Colonic mucosa (tissue), 4 donors: ENCODE measurements around the gene RAB14. TPM values are rescaled to one million over a fixed set of nuclear protein-coding genes. Genes with fewer than 3 reads are reported as not detected.

Experiments used
- DNase-seq: peaks from one replicate; pipeline ENCODE4 v3.0.0-alpha.2; 2020
- H3K27ac ChIP-seq: fragments of 200-600 bp; one replicate; pipeline ENCODE4 v1.8.0; 2021
- H3K27me3 ChIP-seq: fragments of 200-600 bp; one replicate; pipeline ENCODE4 v1.8.0; 2021
- H3K36me3 ChIP-seq: fragments of 200-600 bp; one replicate; pipeline ENCODE4 v1.8.0; 2021
- H3K4me1 ChIP-seq: fragments of 200-600 bp; one replicate; pipeline ENCODE4 v1.8.0; 2021; ENCODE audit warnings: mild to moderate bottlenecking
- H3K4me3 ChIP-seq: fragments of 200-600 bp; one replicate; pipeline ENCODE4 v1.8.0; 2021
- H3K9ac ChIP-seq, 2 donors: one replicate each; pipeline ENCODE4 v1.7.0; 2013; ENCODE audit warnings: control low read depth in 2 of 2, low read depth in 2 of 2, low read length in 2 of 2
- H3K9me3 ChIP-seq: fragments of 200-600 bp; one replicate; pipeline ENCODE4 v1.8.0; 2021
- CTCF ChIP-seq: fragments of 200-600 bp; IDR thresholded peaks from one replicate; pipeline ENCODE4 v1.8.0; 2022; ENCODE audit warnings: antibody characterized with exemption, mild to moderate bottlenecking
- intact Hi-C: fragments of 100-400 bp; cut with DNase I; formaldehyde crosslinking; loops from one replicate; pipeline ENCODE4 v1.14.1; 2022
- total RNA-seq, 2 donors: library from RNA; stranded (reverse); fragmentation: NEBNext Ultra II Directional in 1 of 2; extraction: Animal tissue kit (Norgen Biotek cat#: 25700) in 1 of 2; gene quantifications; one replicate each; pipeline ENCODE4 v1.2.1, GENCODE V29; 2021
- donor health status: healthy.
- donor health status: DM: no; HTN: no; CAD: no.
- donor health status: DM: no; HTN: no; CAD: no.

The RAB14 gene
- total RNA-seq, 2 donors from 2014 or later, result 78.5 to 108 TPM

- H3K36me3 ChIP-seq, result no peaks in the 10 kb centered on the region
- DNase-seq, result no peak
- H3K27me3 ChIP-seq, result no peaks in the 10 kb centered on the region
- H3K9ac ChIP-seq, result no peak overlapping the region
- H3K4me3 ChIP-seq, result no peak overlapping the region
- H3K9me3 ChIP-seq, result no peaks in the 10 kb centered on the region
- H3K27ac ChIP-seq, result no peak overlapping the region
- no peak for TF ChIP-seq CTCF
- intact Hi-C loops, result no loop called here
- no peaks in the 10 kb centered on the region for H3K4me1 ChIP-seq
Measured at GRCh38 chr9:121185178-121185745, 16.4 kb downstream of the RAB14 start.

- Histone ChIP-seq H3K4me1 (no peaks in the 10 kb centered on the region), H3K27me3 (no peaks in the 10 kb centered on the region), H3K4me3 (no peak overlapping the region), H3K36me3 (no peaks in the 10 kb centered on the region), H3K9me3 (no peaks in the 10 kb centered on the region), H3K9ac (no peak overlapping the region), H3K27ac (no peak overlapping the region)
- TF ChIP-seq CTCF, result no peak
- intact Hi-C loops, result no loop called here
- DNase-seq, result no peak
Measured at GRCh38 chr9:121184463-121184862, 17.2 kb downstream of the RAB14 start.

DNA sequence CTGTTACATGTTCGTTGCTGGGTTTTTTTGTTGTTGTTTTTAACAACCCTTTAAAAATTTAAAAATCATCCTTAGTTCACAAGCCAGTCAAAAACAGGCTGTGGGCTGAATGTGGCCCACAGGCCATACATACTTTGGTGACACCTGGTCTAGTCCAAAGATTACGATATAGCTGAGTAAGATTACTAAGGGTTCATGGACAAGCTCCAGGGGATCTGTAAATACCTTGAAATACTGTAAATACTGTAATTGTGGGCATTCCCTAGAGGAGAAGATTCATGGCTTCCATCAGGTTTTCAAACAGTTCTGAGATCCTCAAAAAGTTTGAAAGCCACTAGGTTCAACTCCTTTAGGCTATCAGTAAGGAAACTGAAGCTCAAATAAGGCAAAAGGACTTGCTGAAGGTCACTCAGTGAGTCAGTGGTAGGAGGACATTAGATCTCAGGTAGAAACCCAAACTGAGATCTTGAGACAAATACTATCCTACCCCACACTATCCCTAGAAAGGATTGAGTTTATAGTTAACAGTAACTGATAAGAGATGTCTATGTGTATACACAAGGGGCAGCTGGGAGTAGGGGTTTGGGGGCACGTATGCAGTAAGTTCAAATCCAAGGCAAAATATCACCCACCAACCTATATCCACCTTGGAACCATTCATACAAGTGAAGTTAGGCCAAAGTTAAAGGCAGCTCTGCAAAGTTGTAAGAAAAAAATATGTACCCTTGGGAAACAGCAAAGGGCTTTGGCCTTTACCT is 17.8 kb downstream of the RAB14 start:
- intact Hi-C loops, result no loop called here
- H3K27ac ChIP-seq, result no peak overlapping the region

DNA sequence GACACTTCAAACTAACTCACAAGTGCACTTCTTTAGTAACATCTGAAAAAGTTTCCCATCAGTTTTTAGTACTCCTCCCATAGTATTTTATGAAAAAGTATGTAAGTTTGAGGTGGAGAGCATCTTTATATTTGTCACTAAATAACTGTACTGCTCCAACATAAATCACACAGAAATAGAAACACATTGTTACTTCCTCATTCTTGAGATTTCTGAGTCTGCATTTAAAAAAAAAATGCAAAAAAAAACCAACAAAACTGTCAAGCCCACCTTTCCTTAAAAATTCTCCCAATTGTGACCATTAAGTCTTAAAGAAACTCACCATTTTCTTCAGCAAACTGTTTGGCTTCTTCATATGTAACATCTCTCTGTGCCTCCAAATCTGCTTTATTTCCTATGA is 18.7 kb downstream of the RAB14 start:
- Histone ChIP-seq H3K9ac (no peak overlapping the region), H3K27me3 (no peaks in the 10 kb centered on the region), H3K36me3 (no peaks in the 10 kb centered on the region), H3K4me1 (no peaks in the 10 kb centered on the region), H3K4me3 (no peak overlapping the region), H3K9me3 (no peaks in the 10 kb centered on the region), H3K27ac (no peak overlapping the region)
- DNase-seq, result no peak
- TF ChIP-seq CTCF, result no peak
- intact Hi-C loops, result no loop called here

More for the DNA sequence above, 17.8 kb downstream of the RAB14 start:
- Histone ChIP-seq H3K9ac (no peak overlapping the region), H3K4me1 (no peaks in the 10 kb centered on the region), H3K9me3 (no peaks in the 10 kb centered on the region), H3K27me3 (no peaks in the 10 kb centered on the region), H3K4me3 (no peak overlapping the region), H3K36me3 (no peaks in the 10 kb centered on the region)
- no peak for TF ChIP-seq CTCF
- no peak for DNase-seq

DNA sequence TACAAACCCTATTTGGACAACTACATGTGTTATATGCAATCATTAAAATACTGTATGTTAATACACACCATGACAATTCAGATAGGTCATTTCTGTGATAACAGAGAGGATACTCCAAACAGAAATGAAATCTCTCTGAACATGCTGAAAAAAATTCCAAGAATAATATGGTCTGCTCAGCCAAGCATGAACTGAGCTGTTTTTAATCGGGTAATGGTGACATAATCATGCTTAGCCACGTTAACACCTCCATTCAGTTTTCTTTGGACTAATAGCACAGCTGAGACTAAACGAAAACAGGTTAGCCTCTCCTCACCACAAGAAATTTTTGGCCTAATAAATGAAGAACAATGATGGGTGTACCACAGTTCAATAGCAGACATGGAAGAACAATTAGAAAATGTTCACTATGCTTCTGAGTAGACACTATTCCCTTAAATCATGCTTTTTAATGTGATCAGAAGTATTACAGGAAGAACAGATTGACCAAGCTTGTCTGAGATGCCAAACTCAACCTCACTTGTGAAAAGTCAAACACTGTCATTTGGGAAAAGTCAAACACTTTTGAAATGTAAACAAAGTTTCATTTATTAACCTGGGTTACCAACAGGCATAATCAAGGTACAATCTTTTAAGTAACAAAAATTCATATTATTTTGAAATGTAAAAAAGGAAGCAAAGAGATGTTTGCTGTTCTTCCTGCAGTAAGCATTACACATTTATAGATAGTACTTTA is 19.4 kb downstream of the RAB14 start:
- Histone ChIP-seq H3K36me3 (no peaks in the 10 kb centered on the region), H3K27me3 (no peaks in the 10 kb centered on the region), H3K27ac (no peak overlapping the region), H3K4me3 (no peak overlapping the region), H3K9me3 (no peaks in the 10 kb centered on the region), H3K4me1 (no peaks in the 10 kb centered on the region), H3K9ac (no peak overlapping the region)
- TF ChIP-seq CTCF, result no peak
- no peak for DNase-seq
- intact Hi-C loops, result no loop called here
